PC-9 (cell line): ENCODE results near the gene TLE4. TPM values are rescaled to one million over a fixed set of nuclear protein-coding genes. Genes with fewer than 3 reads are reported as not detected.

Experiments
- BruUV-seq: library from RNA; stranded (reverse); fragments of 400-500 nt; replicated peaks from 2 replicates; lab custom pipeline; 2021; lab: Mats Ljungman, UMichigan
- CTCF ChIA-PET: fragments of 300-600 bp; sonication (Branson Sonifier 250); formaldehyde crosslinking; loops from one replicate; lab custom pipeline; 2022; ENCODE audit warnings: antibody characterized with exemption; lab: Charles Lee
- POLR2A ChIA-PET: fragments of 300-600 bp; sonication (Branson Sonifier 250); formaldehyde crosslinking; loops from one replicate; lab custom pipeline; 2022; ENCODE audit warnings: antibody characterized with exemption; ENCODE audit not compliant: unreplicated experiment; lab: Charles Lee
- DNase-seq, 2 experiments: peaks; one replicate each; pipeline versions ENCODE4 v3.0.0 to v3.0.0-alpha.2; 2015 to 2022; ENCODE audit warnings: mixed read lengths in 1 of 2
- H2AFZ ChIP-seq: fragments of 200-600 bp; sonication (generic); 2 replicates; pipeline ENCODE4 v1.8.1; 2017; ENCODE audit warnings: antibody characterized with exemption
- H3F3A ChIP-seq: fragments of 200-600 bp; sonication (generic); 2 replicates; pipeline ENCODE4 v1.8.1; 2017; ENCODE audit warnings: antibody characterized with exemption, mild to moderate bottlenecking, low read depth; ENCODE audit not compliant: insufficient read depth
- H3K27ac ChIP-seq: fragments of 200-600 bp; sonication (generic); 2 replicates; pipeline ENCODE4 v1.6.1; 2016; ENCODE audit warnings: mixed run types
- H3K27me3 ChIP-seq: fragments of 200-600 bp; sonication (generic); 2 replicates; pipeline ENCODE4 v1.6.1; 2016; ENCODE audit warnings: low read depth, mixed run types; ENCODE audit not compliant: insufficient read depth
- H3K36me3 ChIP-seq: fragments of 200-600 bp; sonication (generic); 2 replicates; pipeline ENCODE4 v1.6.1; 2016; ENCODE audit warnings: low read depth, mixed run types
- H3K4me1 ChIP-seq: fragments of 200-600 bp; sonication (generic); replicated peaks from 2 replicates; pipeline ENCODE4 v1.6.1; 2016; ENCODE audit warnings: mixed run types; ENCODE audit not compliant: insufficient read depth
- H3K4me2 ChIP-seq: fragments of 200-600 bp; sonication (generic); 2 replicates; pipeline ENCODE4 v1.6.1; 2017; ENCODE audit warnings: mixed run types
- H3K4me3 ChIP-seq: fragments of 200-600 bp; sonication (generic); 2 replicates; pipeline ENCODE4 v1.6.1; 2016; ENCODE audit warnings: mixed run types
- H3K79me2 ChIP-seq: fragments of 200-600 bp; sonication (generic); 2 replicates; pipeline ENCODE4 v1.6.1; 2017; ENCODE audit warnings: low read depth, mixed run types
- H3K9me2 ChIP-seq: fragments of 200-600 bp; sonication (generic); 2 replicates; pipeline ENCODE4 v1.8.1; 2017; ENCODE audit warnings: mild to moderate bottlenecking; ENCODE audit not compliant: insufficient read depth
- H3K9me3 ChIP-seq: fragments of 200-600 bp; sonication (generic); 2 replicates; pipeline ENCODE4 v1.8.1; 2016; ENCODE audit warnings: low read depth; ENCODE audit not compliant: insufficient read depth
- H4K20me1 ChIP-seq: fragments of 200-600 bp; sonication (generic); 2 replicates; pipeline ENCODE4 v1.8.1; 2017; ENCODE audit not compliant: insufficient read depth
- EZH2 ChIP-seq: fragments of 200-600 bp; sonication (generic); IDR thresholded peaks from 2 replicates; pipeline ENCODE4 v1.8.0; 2017; ENCODE audit warnings: antibody characterized with exemption, low read depth
- intact Hi-C: fragments of 100-400 bp; cut with micrococcal nuclease; formaldehyde crosslinking; loops from one replicate; pipeline ENCODE4 v1.10.0; 2022; ENCODE audit not compliant: unreplicated experiment
- total RNA-seq: library from RNA; stranded (reverse); gene quantifications from 2 replicates; pipeline ENCODE4 v1.2.3, GENCODE V29; 2021
- TF ChIP-seq, protein P1 (sequence below): fragments of 200-600 bp; sonication (generic); conservative IDR thresholded peaks from 2 replicates; pipeline ENCODE4 v1.6.1; 2017; ENCODE audit warnings: mixed run types, antibody characterized with exemption, mild to moderate bottlenecking, moderate library complexity

The TLE4 gene
- total RNA-seq, 1 experiment from 2014 or later: not detected

DNA sequence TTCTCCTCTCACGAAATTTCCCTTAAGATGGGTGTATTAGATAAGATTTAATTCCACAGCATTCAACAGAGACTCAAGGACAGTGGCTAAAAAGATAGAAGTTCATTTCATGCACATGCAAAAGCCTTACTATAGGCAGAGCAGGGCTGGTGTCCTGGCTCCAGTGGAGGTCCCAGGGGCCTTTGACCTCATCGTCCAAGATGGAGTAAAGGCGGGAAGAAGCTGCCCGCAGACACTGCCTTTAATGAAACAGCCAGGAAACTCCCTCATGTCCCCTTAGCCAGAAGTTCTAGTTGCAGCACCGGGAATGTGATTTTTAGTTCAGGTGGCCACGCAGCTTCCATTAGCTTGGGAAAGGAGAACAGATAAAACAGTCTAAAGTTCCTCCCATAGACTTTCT lies 190.3 kb downstream of the TLE4 start:
- no peak for DNase-seq
- TF ChIP-seq EZH2: no peak
- TF ChIP-seq, protein P1, sequence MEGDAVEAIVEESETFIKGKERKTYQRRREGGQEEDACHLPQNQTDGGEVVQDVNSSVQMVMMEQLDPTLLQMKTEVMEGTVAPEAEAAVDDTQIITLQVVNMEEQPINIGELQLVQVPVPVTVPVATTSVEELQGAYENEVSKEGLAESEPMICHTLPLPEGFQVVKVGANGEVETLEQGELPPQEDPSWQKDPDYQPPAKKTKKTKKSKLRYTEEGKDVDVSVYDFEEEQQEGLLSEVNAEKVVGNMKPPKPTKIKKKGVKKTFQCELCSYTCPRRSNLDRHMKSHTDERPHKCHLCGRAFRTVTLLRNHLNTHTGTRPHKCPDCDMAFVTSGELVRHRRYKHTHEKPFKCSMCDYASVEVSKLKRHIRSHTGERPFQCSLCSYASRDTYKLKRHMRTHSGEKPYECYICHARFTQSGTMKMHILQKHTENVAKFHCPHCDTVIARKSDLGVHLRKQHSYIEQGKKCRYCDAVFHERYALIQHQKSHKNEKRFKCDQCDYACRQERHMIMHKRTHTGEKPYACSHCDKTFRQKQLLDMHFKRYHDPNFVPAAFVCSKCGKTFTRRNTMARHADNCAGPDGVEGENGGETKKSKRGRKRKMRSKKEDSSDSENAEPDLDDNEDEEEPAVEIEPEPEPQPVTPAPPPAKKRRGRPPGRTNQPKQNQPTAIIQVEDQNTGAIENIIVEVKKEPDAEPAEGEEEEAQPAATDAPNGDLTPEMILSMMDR: no peak
- Histone ChIP-seq H3K4me1 (no peaks in the 10 kb centered on the region), H3K36me3 (no peaks in the 10 kb centered on the region), H3K9me2 (no peaks in the 10 kb centered on the region), H4K20me1 (no peaks in the 10 kb centered on the region; the same call in 1 of the 2 replicates), H3K27me3 (peaks cover 29% of the 10 kb centered on the region), H3K4me3 (no peak overlapping the region), H3K9me3 (no peaks in the 10 kb centered on the region), H3K79me2 (no peaks in the 10 kb centered on the region), H2AFZ (no peak overlapping the region), H3K4me2 (no peak overlapping the region), H3F3A (no peaks in the 10 kb centered on the region), H3K27ac (no peak overlapping the region)
- no TSS peak for BruUV-seq
- intact Hi-C loops: no loop called here
- POLR2A ChIA-PET: no interaction called here
- CTCF ChIA-PET: no interaction called here

DNA sequence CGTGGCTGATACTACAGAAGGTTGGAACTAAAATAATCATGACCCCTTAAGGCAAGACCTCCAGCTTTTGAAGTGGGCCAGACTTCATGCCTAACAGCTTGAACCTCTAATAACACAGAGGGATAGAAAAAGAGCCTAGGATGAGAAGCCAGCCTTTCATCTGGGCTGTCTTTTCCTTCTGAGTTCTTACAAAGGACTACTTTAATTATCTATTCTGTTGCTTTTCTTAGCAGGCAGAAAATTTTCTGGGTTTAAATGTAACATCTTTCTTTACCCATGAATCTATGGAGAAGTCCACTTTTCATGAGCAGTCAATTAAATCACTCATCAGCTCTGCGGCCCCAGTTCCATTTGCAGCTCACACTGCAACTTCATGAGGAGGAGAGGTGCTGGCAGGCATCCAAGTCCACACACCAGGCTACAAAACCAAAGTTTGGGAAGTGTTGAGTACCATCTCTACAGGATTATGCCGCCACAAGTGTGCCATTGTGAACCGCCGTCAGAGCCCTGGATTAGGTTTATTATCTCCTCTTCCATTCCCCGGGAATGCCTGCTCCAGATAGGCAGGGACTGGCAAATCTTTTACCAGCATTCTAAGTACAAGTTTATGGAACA lies 192.0 kb downstream of the TLE4 start:
- H3K4me3 ChIP-seq: no peak overlapping the region
- H3K27me3 ChIP-seq: peaks cover 29% of the 10 kb centered on the region
- no peaks in the 10 kb centered on the region for H3K36me3 ChIP-seq
- H3K9me3 ChIP-seq: no peaks in the 10 kb centered on the region
- H3K4me2 ChIP-seq: no peak overlapping the region
- intact Hi-C loops: no loop called here
- H3F3A ChIP-seq: no peaks in the 10 kb centered on the region
- H4K20me1 ChIP-seq: no peaks in the 10 kb centered on the region
- H3K79me2 ChIP-seq: no peaks in the 10 kb centered on the region
- H3K27ac ChIP-seq: no peak overlapping the region
- H3K9me2 ChIP-seq: no peaks in the 10 kb centered on the region
- H2AFZ ChIP-seq: no peak overlapping the region
- TF ChIP-seq, protein P1: no peak
- no peak for TF ChIP-seq EZH2
- H3K4me1 ChIP-seq: no peaks in the 10 kb centered on the region
- CTCF ChIA-PET: no interaction called here
- POLR2A ChIA-PET: no interaction called here
- BruUV-seq: no TSS peak
- no peak for DNase-seq

DNA sequence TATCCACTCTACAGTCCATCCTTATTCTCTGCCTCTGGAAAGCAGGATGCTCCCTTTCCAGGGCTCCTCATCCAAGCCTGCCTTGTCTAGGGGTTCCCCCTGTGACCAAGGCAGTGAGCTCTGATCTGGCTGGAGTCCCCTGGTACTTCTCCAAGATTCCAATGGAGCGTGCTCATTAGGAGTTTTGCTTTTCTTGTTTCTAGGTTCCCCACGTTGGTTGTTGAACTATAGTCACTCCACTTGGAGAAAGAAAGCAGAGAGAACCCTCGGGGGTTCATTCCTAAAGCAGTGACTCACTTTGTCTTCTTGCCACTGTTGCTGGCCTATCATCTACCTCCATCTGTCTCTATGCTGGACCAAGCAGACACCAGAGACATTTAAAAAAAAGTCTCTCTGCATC lies 192.6 kb downstream of the TLE4 start:
- Histone ChIP-seq H2AFZ (no peak overlapping the region), H3K4me1 (no peaks in the 10 kb centered on the region)
- POLR2A ChIA-PET: no interaction called here

More for the DNA sequence above, 192.6 kb downstream of the TLE4 start:
- no peaks in the 10 kb centered on the region for H3F3A ChIP-seq
- H3K4me3 ChIP-seq: no peak overlapping the region
- H3K9me3 ChIP-seq: no peaks in the 10 kb centered on the region
- CTCF ChIA-PET: no interaction called here
- H3K4me2 ChIP-seq: no peak overlapping the region
- TF ChIP-seq EZH2: no peak
- TF ChIP-seq, protein P1: no peak
- BruUV-seq: no TSS peak
- H4K20me1 ChIP-seq: no peaks in the 10 kb centered on the region
- no peak for DNase-seq
- no peaks in the 10 kb centered on the region for H3K9me2 ChIP-seq
- no peaks in the 10 kb centered on the region for H3K79me2 ChIP-seq
- H3K27me3 ChIP-seq: peaks cover 29% of the 10 kb centered on the region
- H3K27ac ChIP-seq: no peak overlapping the region
- intact Hi-C loops: no loop called here
- no peaks in the 10 kb centered on the region for H3K36me3 ChIP-seq
